NCI-H1694 (cell line): ENCODE measurements around the gene PTPN2.
"Not testable (repeated sequence)": the region's sequence is repeated elsewhere in the genome, so short reads cannot be mapped to it uniquely, and the experiment has no call there.

Experiments
- DNase-seq: peaks from one replicate; lab custom pipeline; 2025; lab: John Stamatoyannopoulos, UW

PTPN2 gene

GRCh38 chr18:12825230-12825629 lies 58.8 kb downstream of the PTPN2 start:
- no peak for DNase-seq

GRCh38 chr18:12823892-12824291 lies 60.1 kb downstream of the PTPN2 start:
- DNase-seq, result no peak

- no peak for DNase-seq
Measured at GRCh38 chr18:12821408-12821807, 62.6 kb downstream of the PTPN2 start.

GRCh38 chr18:12820506-12820905 lies 63.5 kb downstream of the PTPN2 start:
- DNase-seq, result no peak

- DNase-seq, result no peak
Measured at GRCh38 chr18:12819841-12820240, 64.2 kb downstream of the PTPN2 start.

- DNase-seq, result no peak
Measured at GRCh38 chr18:12819322-12819721, 64.7 kb downstream of the PTPN2 start.

- no peak for DNase-seq
Measured at GRCh38 chr18:12818243-12818642, 65.8 kb downstream of the PTPN2 start.

- no peak for DNase-seq
Measured at GRCh38 chr18:12816451-12816850, 67.6 kb downstream of the PTPN2 start.

- no peak for DNase-seq
Measured at GRCh38 chr18:12811191-12811950, 72.7 kb downstream of the PTPN2 start.

GRCh38 chr18:12803069-12803936 lies 80.7 kb downstream of the PTPN2 start:
- DNase-seq, result no peak

- no peak for DNase-seq
Measured at GRCh38 chr18:12802538-12802937, 81.5 kb downstream of the PTPN2 start.

- DNase-seq, result no peak
Measured at GRCh38 chr18:12796448-12796847, 87.6 kb downstream of the PTPN2 start.

GRCh38 chr18:12791610-12792009 lies 92.4 kb downstream of the PTPN2 start:
- DNase-seq, result no peak

- no peak for DNase-seq
Measured at GRCh38 chr18:12786669-12787068, 97.4 kb downstream of the PTPN2 start.

GRCh38 chr18:12783524-12783923 lies 100.5 kb downstream of the PTPN2 start:
- DNase-seq, result no peak

- no peak for DNase-seq
Measured at GRCh38 chr18:12782521-12782920, 101.5 kb downstream of the PTPN2 start.

GRCh38 chr18:12779456-12779855 lies 104.6 kb downstream of the PTPN2 start:
- DNase-seq, result no peak

- DNase-seq, result no peak
Measured at GRCh38 chr18:12779043-12779442, 105.0 kb downstream of the PTPN2 start.

- no peak for DNase-seq
Measured at GRCh38 chr18:12777500-12777944, 106.5 kb downstream of the PTPN2 start.

GRCh38 chr18:12776821-12777471 lies 107.1 kb downstream of the PTPN2 start:
- no peak for DNase-seq

- DNase-seq, result not testable (repeated sequence)
Measured at GRCh38 chr18:12776415-12776814, 107.6 kb downstream of the PTPN2 start.

GRCh38 chr18:12774982-12775381 lies 109.1 kb downstream of the PTPN2 start:
- no peak for DNase-seq

GRCh38 chr18:12773369-12773768 lies 110.7 kb downstream of the PTPN2 start:
- no peak for DNase-seq
